ENCODE measurements around the gene MAFF. TPM values are rescaled to one million over a fixed set of nuclear protein-coding genes. Genes with fewer than 3 reads are reported as not detected.

Gene MAFF
- total and polyA plus RNA-seq, 9 of the 15 experiments (the other 6 are each of a cell fraction or from before 2014, with no cell fraction given): 0.51 to 8.0 (median 5.4) TPM

DNA sequence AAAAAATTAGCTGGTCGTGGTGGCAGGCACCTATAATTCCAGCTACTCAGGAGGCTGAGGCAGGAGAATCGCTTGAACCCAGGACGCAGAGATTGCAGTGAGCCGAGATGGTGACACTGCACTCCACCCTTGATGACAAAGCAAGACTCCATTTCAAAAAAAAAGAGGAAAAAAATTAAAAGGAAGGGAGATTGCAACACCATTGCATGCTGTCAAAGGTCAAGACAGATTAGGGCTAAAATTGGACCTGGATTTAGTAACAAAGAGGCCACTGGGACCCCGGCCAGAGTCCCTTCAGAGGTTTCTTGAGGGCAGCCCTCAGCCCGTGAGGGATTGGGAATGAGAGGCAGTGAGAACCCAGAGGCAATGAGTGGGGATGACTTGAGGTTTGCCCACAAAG, 8.2 kb upstream of the MAFF start (continued):
- TF ChIP-seq OTX1 (CRISPR knock-in tag; IDR thresholded peaks at IDR 0.05): no peak
- TF ChIP-seq BRD9 (IDR thresholded peaks at IDR 0.05; ENCODE audit: low read depth, partially characterized antibody): no peak
- TF ChIP-seq NELFE (IDR thresholded peaks at IDR 0.05; ENCODE audit: insufficient read depth, insufficient read length): no peak
- TF ChIP-seq, protein P1, sequence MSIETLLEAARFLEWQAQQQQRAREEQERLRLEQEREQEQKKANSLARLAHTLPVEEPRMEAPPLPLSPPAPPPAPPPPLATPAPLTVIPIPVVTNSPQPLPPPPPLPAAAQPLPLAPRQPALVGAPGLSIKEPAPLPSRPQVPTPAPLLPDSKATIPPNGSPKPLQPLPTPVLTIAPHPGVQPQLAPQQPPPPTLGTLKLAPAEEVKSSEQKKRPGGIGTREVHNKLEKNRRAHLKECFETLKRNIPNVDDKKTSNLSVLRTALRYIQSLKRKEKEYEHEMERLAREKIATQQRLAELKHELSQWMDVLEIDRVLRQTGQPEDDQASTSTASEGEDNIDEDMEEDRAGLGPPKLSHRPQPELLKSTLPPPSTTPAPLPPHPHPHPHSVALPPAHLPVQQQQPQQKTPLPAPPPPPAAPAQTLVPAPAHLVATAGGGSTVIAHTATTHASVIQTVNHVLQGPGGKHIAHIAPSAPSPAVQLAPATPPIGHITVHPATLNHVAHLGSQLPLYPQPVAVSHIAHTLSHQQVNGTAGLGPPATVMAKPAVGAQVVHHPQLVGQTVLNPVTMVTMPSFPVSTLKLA (conservative IDR thresholded peaks at IDR 0.05): no peak
- TF ChIP-seq, protein P2, sequence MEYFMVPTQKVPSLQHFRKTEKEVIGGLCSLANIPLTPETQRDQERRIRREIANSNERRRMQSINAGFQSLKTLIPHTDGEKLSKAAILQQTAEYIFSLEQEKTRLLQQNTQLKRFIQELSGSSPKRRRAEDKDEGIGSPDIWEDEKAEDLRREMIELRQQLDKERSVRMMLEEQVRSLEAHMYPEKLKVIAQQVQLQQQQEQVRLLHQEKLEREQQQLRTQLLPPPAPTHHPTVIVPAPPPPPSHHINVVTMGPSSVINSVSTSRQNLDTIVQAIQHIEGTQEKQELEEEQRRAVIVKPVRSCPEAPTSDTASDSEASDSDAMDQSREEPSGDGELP (CRISPR knock-in tag; IDR thresholded peaks at IDR 0.05; ENCODE audit: borderline replicate concordance): no peak
- TF ChIP-seq, protein P3, sequence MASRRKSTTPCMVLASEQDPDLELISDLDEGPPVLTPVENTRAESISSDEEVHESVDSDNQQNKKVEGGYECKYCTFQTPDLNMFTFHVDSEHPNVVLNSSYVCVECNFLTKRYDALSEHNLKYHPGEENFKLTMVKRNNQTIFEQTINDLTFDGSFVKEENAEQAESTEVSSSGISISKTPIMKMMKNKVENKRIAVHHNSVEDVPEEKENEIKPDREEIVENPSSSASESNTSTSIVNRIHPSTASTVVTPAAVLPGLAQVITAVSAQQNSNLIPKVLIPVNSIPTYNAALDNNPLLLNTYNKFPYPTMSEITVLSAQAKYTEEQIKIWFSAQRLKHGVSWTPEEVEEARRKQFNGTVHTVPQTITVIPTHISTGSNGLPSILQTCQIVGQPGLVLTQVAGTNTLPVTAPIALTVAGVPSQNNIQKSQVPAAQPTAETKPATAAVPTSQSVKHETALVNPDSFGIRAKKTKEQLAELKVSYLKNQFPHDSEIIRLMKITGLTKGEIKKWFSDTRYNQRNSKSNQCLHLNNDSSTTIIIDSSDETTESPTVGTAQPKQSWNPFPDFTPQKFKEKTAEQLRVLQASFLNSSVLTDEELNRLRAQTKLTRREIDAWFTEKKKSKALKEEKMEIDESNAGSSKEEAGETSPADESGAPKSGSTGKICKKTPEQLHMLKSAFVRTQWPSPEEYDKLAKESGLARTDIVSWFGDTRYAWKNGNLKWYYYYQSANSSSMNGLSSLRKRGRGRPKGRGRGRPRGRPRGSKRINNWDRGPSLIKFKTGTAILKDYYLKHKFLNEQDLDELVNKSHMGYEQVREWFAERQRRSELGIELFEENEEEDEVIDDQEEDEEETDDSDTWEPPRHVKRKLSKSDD (conservative IDR thresholded peaks at IDR 0.05; ENCODE audit: low read length): no peak
- TF ChIP-seq, protein P4, sequence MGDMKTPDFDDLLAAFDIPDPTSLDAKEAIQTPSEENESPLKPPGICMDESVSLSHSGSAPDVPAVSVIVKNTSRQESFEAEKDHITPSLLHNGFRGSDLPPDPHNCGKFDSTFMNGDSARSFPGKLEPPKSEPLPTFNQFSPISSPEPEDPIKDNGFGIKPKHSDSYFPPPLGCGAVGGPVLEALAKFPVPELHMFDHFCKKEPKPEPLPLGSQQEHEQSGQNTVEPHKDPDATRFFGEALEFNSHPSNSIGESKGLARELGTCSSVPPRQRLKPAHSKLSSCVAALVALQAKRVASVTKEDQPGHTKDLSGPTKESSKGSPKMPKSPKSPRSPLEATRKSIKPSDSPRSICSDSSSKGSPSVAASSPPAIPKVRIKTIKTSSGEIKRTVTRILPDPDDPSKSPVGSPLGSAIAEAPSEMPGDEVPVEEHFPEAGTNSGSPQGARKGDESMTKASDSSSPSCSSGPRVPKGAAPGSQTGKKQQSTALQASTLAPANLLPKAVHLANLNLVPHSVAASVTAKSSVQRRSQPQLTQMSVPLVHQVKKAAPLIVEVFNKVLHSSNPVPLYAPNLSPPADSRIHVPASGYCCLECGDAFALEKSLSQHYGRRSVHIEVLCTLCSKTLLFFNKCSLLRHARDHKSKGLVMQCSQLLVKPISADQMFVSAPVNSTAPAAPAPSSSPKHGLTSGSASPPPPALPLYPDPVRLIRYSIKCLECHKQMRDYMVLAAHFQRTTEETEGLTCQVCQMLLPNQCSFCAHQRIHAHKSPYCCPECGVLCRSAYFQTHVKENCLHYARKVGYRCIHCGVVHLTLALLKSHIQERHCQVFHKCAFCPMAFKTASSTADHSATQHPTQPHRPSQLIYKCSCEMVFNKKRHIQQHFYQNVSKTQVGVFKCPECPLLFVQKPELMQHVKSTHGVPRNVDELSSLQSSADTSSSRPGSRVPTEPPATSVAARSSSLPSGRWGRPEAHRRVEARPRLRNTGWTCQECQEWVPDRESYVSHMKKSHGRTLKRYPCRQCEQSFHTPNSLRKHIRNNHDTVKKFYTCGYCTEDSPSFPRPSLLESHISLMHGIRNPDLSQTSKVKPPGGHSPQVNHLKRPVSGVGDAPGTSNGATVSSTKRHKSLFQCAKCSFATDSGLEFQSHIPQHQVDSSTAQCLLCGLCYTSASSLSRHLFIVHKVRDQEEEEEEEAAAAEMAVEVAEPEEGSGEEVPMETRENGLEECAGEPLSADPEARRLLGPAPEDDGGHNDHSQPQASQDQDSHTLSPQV (IDR thresholded peaks at IDR 0.05): no peak
- TF ChIP-seq NR2C1 (IDR thresholded peaks at IDR 0.05): peak; percentile 83
- TF ChIP-seq NR2C1 (tag; IDR thresholded peaks at IDR 0.05): peak; percentile 91
- TF ChIP-seq BDP1 (IDR thresholded peaks at IDR 0.05; ENCODE audit: insufficient read depth, insufficient read length): no peak
- peak; percentile 48 for TF ChIP-seq MEIS2 (IDR thresholded peaks at IDR 0.05; ENCODE audit: partially characterized antibody)
- TF ChIP-seq, protein P5, sequence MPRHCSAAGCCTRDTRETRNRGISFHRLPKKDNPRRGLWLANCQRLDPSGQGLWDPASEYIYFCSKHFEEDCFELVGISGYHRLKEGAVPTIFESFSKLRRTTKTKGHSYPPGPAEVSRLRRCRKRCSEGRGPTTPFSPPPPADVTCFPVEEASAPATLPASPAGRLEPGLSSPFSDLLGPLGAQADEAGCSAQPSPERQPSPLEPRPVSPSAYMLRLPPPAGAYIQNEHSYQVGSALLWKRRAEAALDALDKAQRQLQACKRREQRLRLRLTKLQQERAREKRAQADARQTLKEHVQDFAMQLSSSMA (CRISPR knock-in tag; IDR thresholded peaks at IDR 0.05): no peak
- TF ChIP-seq GTF2F1 (IDR thresholded peaks at IDR 0.05; ENCODE audit: low read depth, low read length): no peak
- TF ChIP-seq, protein P6, sequence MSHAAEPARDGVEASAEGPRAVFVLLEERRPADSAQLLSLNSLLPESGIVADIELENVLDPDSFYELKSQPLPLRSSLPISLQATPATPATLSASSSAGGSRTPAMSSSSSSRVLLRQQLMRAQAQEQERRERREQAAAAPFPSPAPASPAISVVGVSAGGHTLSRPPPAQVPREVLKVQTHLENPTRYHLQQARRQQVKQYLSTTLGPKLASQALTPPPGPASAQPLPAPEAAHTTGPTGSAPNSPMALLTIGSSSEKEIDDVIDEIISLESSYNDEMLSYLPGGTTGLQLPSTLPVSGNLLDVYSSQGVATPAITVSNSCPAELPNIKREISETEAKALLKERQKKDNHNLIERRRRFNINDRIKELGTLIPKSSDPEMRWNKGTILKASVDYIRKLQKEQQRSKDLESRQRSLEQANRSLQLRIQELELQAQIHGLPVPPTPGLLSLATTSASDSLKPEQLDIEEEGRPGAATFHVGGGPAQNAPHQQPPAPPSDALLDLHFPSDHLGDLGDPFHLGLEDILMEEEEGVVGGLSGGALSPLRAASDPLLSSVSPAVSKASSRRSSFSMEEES (CRISPR knock-in tag; IDR thresholded peaks at IDR 0.05): no peak
- 0 out of 2 replicates have a peak, but pooled peaks have one; percentile 28 for TF ChIP-seq EP400 (IDR thresholded peaks at IDR 0.05)
